Endothelial cell of umbilical vein (primary cell): ENCODE results near the gene OR2M3. TPM values are rescaled to one million over a fixed set of nuclear protein-coding genes. Genes with fewer than 3 reads are reported as not detected.

Experiments used
- BruUV-seq: library from RNA; stranded (reverse); fragments of 400-500 nt; replicated peaks from 2 replicates; lab custom pipeline; 2021; lab: Mats Ljungman, UMichigan
- CTCF ChIA-PET: fragments of 300-600, 350-600 bp; sonication (Branson Sonifier 250); formaldehyde crosslinking; loops from one replicate; lab custom pipeline; 2021; ENCODE audit warnings: antibody characterized with exemption, inconsistent platforms; lab: Charles Lee
- POLR2A ChIA-PET: fragments of 300-600, 350-600 bp; sonication (Branson Sonifier 250); formaldehyde crosslinking; loops from one replicate; lab custom pipeline; 2021; ENCODE audit warnings: antibody characterized with exemption, inconsistent platforms; lab: Charles Lee
- DNase-seq: peaks from one replicate; pipeline ENCODE4 v3.0.0-alpha.2; 2011; ENCODE audit warnings: low read depth, low spot score
- FAIRE-seq: peaks from 2 replicates; lab custom pipeline; 2011; peaks lifted over from hg19 to GRCh38; lab: Jason Lieb, UNC
- H2AFZ ChIP-seq: 2 replicates; pipeline ENCODE4 v1.6.0; 2012; ENCODE audit warnings: low read depth, low read length, control low read depth, inconsistent platforms
- H3K27ac ChIP-seq: 2 replicates; pipeline ENCODE4 v1.5.1; 2011; ENCODE audit warnings: low read depth, mild to moderate bottlenecking, control low read depth, low read length, moderate library complexity; ENCODE audit not compliant: insufficient read depth
- H3K27me3 ChIP-seq, 2 experiments: 2 replicates each; pipeline versions ENCODE4 v1.6.0 to v1.6.1; 2011; ENCODE audit warnings: low read length in 2 of 2, mixed read lengths in 1 of 2; ENCODE audit not compliant: control insufficient read depth in 2 of 2, insufficient read depth in 2 of 2
- H3K36me3 ChIP-seq, 2 experiments: 2 replicates in 1 of 2; 3 replicates in 1 of 2; pipeline ENCODE4 v1.5.1; 2011; ENCODE audit warnings: low read length in 2 of 2, mild to moderate bottlenecking in 1 of 2, moderate library complexity in 1 of 2; ENCODE audit not compliant: control insufficient read depth in 2 of 2, insufficient read depth in 2 of 2; ENCODE audit errors: extremely low read depth in 1 of 2
- H3K4me1 ChIP-seq: 3 replicates; pipeline ENCODE4 v1.5.1; 2011; ENCODE audit warnings: mild to moderate bottlenecking, low read length; ENCODE audit not compliant: control insufficient read depth, insufficient read depth; ENCODE audit errors: extremely low read depth
- H3K4me2 ChIP-seq: 2 replicates; pipeline ENCODE4 v1.6.1; 2011; ENCODE audit warnings: low read length, control low read depth, mixed read lengths; ENCODE audit not compliant: insufficient read depth
- H3K4me3 ChIP-seq, 3 experiments: fragments of 200-600 bp in 1 of 3; sonication (generic), shearing (Covaris generic) in 1 of 3; replicated peaks in 1 of 3; 2 replicates each; pipeline ENCODE4 v1.5.1; 2011 to 2016; ENCODE audit warnings: control low read depth in 3 of 3, low read length in 3 of 3, mild to moderate bottlenecking in 2 of 3, inconsistent platforms in 1 of 3, low read depth in 1 of 3, moderate library complexity in 1 of 3; ENCODE audit not compliant: insufficient read depth in 1 of 3
- H3K79me2 ChIP-seq: 2 replicates; pipeline ENCODE4 v1.6.0; 2012; ENCODE audit warnings: low read length, inconsistent platforms; ENCODE audit not compliant: control insufficient read depth, insufficient read depth
- H3K9ac ChIP-seq: replicated peaks from 2 replicates; pipeline ENCODE3; 2011; ENCODE audit warnings: low read length, control low read depth; ENCODE audit not compliant: insufficient read depth; ENCODE audit errors: extremely low read depth
- H3K9me1 ChIP-seq: replicated peaks from 3 replicates; pipeline ENCODE4 v1.6.0; 2011; ENCODE audit warnings: mild to moderate bottlenecking, low read length; ENCODE audit not compliant: control insufficient read depth, insufficient read depth; ENCODE audit errors: extremely low read depth
- H3K9me3 ChIP-seq: replicated peaks from 2 replicates; pipeline ENCODE4 v1.5.1; 2012; ENCODE audit warnings: low read length, inconsistent platforms; ENCODE audit not compliant: control insufficient read depth, insufficient read depth
- H4K20me1 ChIP-seq: replicated peaks from 2 replicates; pipeline ENCODE3; 2011; ENCODE audit warnings: mild to moderate bottlenecking, low read length; ENCODE audit not compliant: control insufficient read depth, insufficient read depth; ENCODE audit errors: extremely low read depth
- CTCF ChIP-seq, 2 donors: IDR thresholded peaks; 1 replicate in 1 of 2; 2 replicates in 1 of 2; pipeline ENCODE4 v1.5.1; 2011; ENCODE audit warnings: low read length in 2 of 2, mild to moderate bottlenecking in 2 of 2, moderate library complexity in 2 of 2, control low read depth in 1 of 2, inconsistent platforms in 1 of 2, low read depth in 1 of 2; ENCODE audit not compliant: insufficient read depth in 1 of 2; ENCODE audit errors: extremely low read depth in 1 of 2
- EZH2 ChIP-seq: IDR thresholded peaks from 2 replicates; pipeline ENCODE4 v1.6.1; 2012; ENCODE audit warnings: borderline replicate concordance, low read depth, mild to moderate bottlenecking, moderate library complexity, low read length, inconsistent platforms; ENCODE audit not compliant: severe bottlenecking
- FOS ChIP-seq: IDR thresholded peaks from 2 replicates; pipeline ENCODE4 v1.6.1; 2011; ENCODE audit warnings: mild to moderate bottlenecking, low read length, moderate library complexity, borderline replicate concordance; ENCODE audit not compliant: insufficient read depth
- GATA2 ChIP-seq: IDR thresholded peaks from 2 replicates; pipeline ENCODE4 v1.7.0; 2011; ENCODE audit warnings: low read depth, mild to moderate bottlenecking, moderate library complexity, mixed read lengths, low read length; ENCODE audit not compliant: insufficient read length, insufficient read depth
- JUN ChIP-seq: IDR thresholded peaks from 2 replicates; pipeline ENCODE4 v1.6.1; 2011; ENCODE audit warnings: borderline replicate concordance, low read depth; ENCODE audit not compliant: insufficient read length, insufficient read depth
- MAX ChIP-seq: IDR thresholded peaks from 2 replicates; pipeline ENCODE4 v1.6.1; 2011; ENCODE audit not compliant: insufficient read depth, insufficient read length
- MYC ChIP-seq: IDR thresholded peaks from one replicate; pipeline ENCODE4 v1.6.1; 2011; ENCODE audit warnings: mild to moderate bottlenecking, low read depth, low read length
- POLR2A ChIP-seq: IDR thresholded peaks from 2 replicates; pipeline ENCODE4 v1.6.1; 2012; ENCODE audit warnings: low read depth, mild to moderate bottlenecking, control low read depth, low read length
- POLR2AphosphoS5 ChIP-seq: IDR thresholded peaks from 2 replicates; pipeline ENCODE4 v1.6.1; 2012; ENCODE audit warnings: low read depth, mild to moderate bottlenecking, control low read depth, low read length, moderate library complexity; ENCODE audit not compliant: insufficient read depth
- dilution Hi-C: fragments of 300-500 bp; cut with MboI; formaldehyde crosslinking; loops from one replicate; pipeline ENCODE4 v1.15.0; 2019; ENCODE audit warnings: low sequenced_read_pairs; ENCODE audit not compliant: extremely low pct_ligation_motif_present
- intact Hi-C: fragments of 100-400 bp; cut with micrococcal nuclease; formaldehyde crosslinking; loops from one replicate; pipeline ENCODE4 v1.10.0; 2022
- polyA plus RNA-seq, 4 experiments: library from polyadenylated mRNA; depleted of rRNA in 3 of 4; stranded (reverse) in 3 of 4; unstranded in 1 of 4; fragments of >200 nt; gene quantifications; 2 replicates each; pipeline versions ENCODE4 v1.2.1 to v1.2.3, GENCODE V29; 2011 to 2012; ENCODE audit warnings: missing spikeins in 1 of 4
- total RNA-seq: library from RNA; stranded (reverse); gene quantifications from 2 replicates; pipeline ENCODE4 v1.2.3, GENCODE V29; 2021

The OR2M3 gene
- total and polyA plus RNA-seq, 2 donors (not counting 3 experiments of a cell fraction or from before 2014, with no cell fraction given) = not detected

GRCh38 chr1:248165186-248165585 lies 31.9 kb upstream of the OR2M3 start:
- BruUV-seq = no TSS peak
- Histone ChIP-seq H2AFZ (no peak overlapping the region), H3K27ac (no peak overlapping the region), H3K36me3 (no peaks in the 10 kb centered on the region), H3K79me2 (no peaks in the 10 kb centered on the region), H3K4me2 (no peak overlapping the region), H3K9ac (no peak overlapping the region), H3K9me3 (no peaks in the 10 kb centered on the region), H4K20me1 (no peaks in the 10 kb centered on the region), H3K9me1 (no peaks in the 10 kb centered on the region), H3K27me3 (no peaks in the 10 kb centered on the region), H3K4me1 (no peaks in the 10 kb centered on the region), H3K4me3 (no peak overlapping the region)
- intact Hi-C loops = no loop called here
- DNase-seq = no peak
- ChIA-PET POLR2A (no interaction called here), CTCF (no interaction called here)
- TF ChIP-seq CTCF (IDR thresholded peaks at IDR 0.05; ENCODE audit: extremely low read depth in 1 of 2, insufficient read depth in 1 of 2, low read depth in 1 of 2, low read length in 2 of 2) (no peak), MYC (no peak), POLR2A (no peak), GATA2 (no peak), JUN (no peak), POLR2AphosphoS5 (no peak), MAX (no peak), FOS (no peak), EZH2 (no peak)
- no peak for FAIRE-seq
- dilution Hi-C loops = no loop called here
